Left ventricle myocardium inferior (tissue), 1 donor: ENCODE measurements around the gene AFM. TPM values are rescaled to one million over a fixed set of nuclear protein-coding genes. Genes with fewer than 3 reads are reported as not detected.

Experiments used
- DNase-seq: peaks from one replicate; pipeline ENCODE4 v3.0.0-alpha.2; 2020
- H3K27ac ChIP-seq: fragments of 200-600 bp; replicated peaks from 2 replicates; pipeline ENCODE4 v1.8.0; 2021
- H3K27me3 ChIP-seq: fragments of 200-600 bp; 2 replicates; pipeline ENCODE4 v1.8.0; 2021; ENCODE audit warnings: low read depth
- H3K36me3 ChIP-seq: fragments of 200-600 bp; 2 replicates; pipeline ENCODE4 v1.8.0; 2021
- H3K4me1 ChIP-seq: fragments of 200-600 bp; 2 replicates; pipeline ENCODE4 v1.8.0; 2021
- H3K4me3 ChIP-seq: fragments of 200-600 bp; 2 replicates; pipeline ENCODE4 v1.8.0; 2021; ENCODE audit warnings: mild to moderate bottlenecking, moderate library complexity
- H3K9me3 ChIP-seq: fragments of 200-600 bp; replicated peaks from 2 replicates; pipeline ENCODE4 v1.8.0; 2021
- CTCF ChIP-seq: fragments of 200-600 bp; IDR thresholded peaks from 2 replicates; pipeline ENCODE4 v1.8.0; 2021; ENCODE audit warnings: antibody characterized with exemption, mild to moderate bottlenecking, borderline replicate concordance
- intact Hi-C: fragments of 100-400 bp; cut with micrococcal nuclease; formaldehyde crosslinking; loops from one replicate; pipeline ENCODE4 v1.11.0; 2022
- total RNA-seq: library from RNA; stranded (reverse); fragmentation: NEBNext Ultra II Directional; extraction: Animal tissue kit (Norgen Biotek cat#: 25700); gene quantifications from one replicate; pipeline ENCODE4 v1.2.1, GENCODE V29; 2021
- donor health status: DM: no; HTN: yes; CAD: no; lungs with severe emphysema.

The AFM gene
- total RNA-seq, 1 donor from 2014 or later = not detected

GRCh38 chr4:73435984-73436383, 45.6 kb upstream of the AFM start, which contains the start of gene AFP:
AFP (plus strand) TSS chr4:73436221; CDS start chr4:73436263, 42 bp downstream.
- H3K4me1 ChIP-seq = no peaks in the 10 kb centered on the region
- H3K27ac ChIP-seq = no peak within 1 kb of the TSS
- DNase-seq = no peak
- H3K4me3 ChIP-seq = no peak within 1 kb of the TSS
- no peaks in the 10 kb centered on the region for H3K36me3 ChIP-seq
- H3K9me3 ChIP-seq = no peaks in the 10 kb centered on the region
- no peak for TF ChIP-seq CTCF
- intact Hi-C loops = no loop called here
- no peaks in the 10 kb centered on the region for H3K27me3 ChIP-seq

GRCh38 chr4:73436674-73437557, 44.6 kb upstream of the AFM start:
- no peak for TF ChIP-seq CTCF
- Histone ChIP-seq H3K4me3 (no peak overlapping the region), H3K27ac (no peak overlapping the region), H3K27me3 (no peaks in the 10 kb centered on the region), H3K4me1 (no peaks in the 10 kb centered on the region), H3K9me3 (no peaks in the 10 kb centered on the region), H3K36me3 (no peaks in the 10 kb centered on the region)
- intact Hi-C loops = no loop called here
- no peak for DNase-seq

GRCh38 chr4:73437558-73437956, 44.0 kb upstream of the AFM start:
- intact Hi-C loops = no loop called here
- no peaks in the 10 kb centered on the region for H3K9me3 ChIP-seq
- no peak for DNase-seq
- no peak overlapping the region for H3K27ac ChIP-seq
- no peak overlapping the region for H3K4me3 ChIP-seq
- H3K36me3 ChIP-seq = no peaks in the 10 kb centered on the region
- no peaks in the 10 kb centered on the region for H3K4me1 ChIP-seq
- no peaks in the 10 kb centered on the region for H3K27me3 ChIP-seq
- TF ChIP-seq CTCF = no peak

- DNase-seq = no peak
- Histone ChIP-seq H3K4me3 (no peak overlapping the region), H3K9me3 (no peaks in the 10 kb centered on the region), H3K36me3 (no peaks in the 10 kb centered on the region), H3K27ac (no peak overlapping the region), H3K27me3 (no peaks in the 10 kb centered on the region), H3K4me1 (no peaks in the 10 kb centered on the region)
- TF ChIP-seq CTCF = no peak
- intact Hi-C loops = no loop called here
Observed at GRCh38 chr4:73438048-73438447, 43.5 kb upstream of the AFM start.

GRCh38 chr4:73438582-73439215, 42.8 kb upstream of the AFM start:
- Histone ChIP-seq H3K27ac (no peak overlapping the region), H3K36me3 (no peaks in the 10 kb centered on the region), H3K4me3 (no peak overlapping the region), H3K27me3 (no peaks in the 10 kb centered on the region), H3K4me1 (no peaks in the 10 kb centered on the region), H3K9me3 (no peaks in the 10 kb centered on the region)
- no peak for TF ChIP-seq CTCF
- DNase-seq = no peak
- intact Hi-C loops = no loop called here
